PC-9 (cell line): ENCODE results near the gene VWA3A. TPM values are rescaled to one million over a fixed set of nuclear protein-coding genes. Genes with fewer than 3 reads are reported as not detected.

Source experiments
- BruUV-seq: library from RNA; stranded (reverse); fragments of 400-500 nt; replicated peaks from 2 replicates; lab custom pipeline; 2021; lab: Mats Ljungman, UMichigan
- CTCF ChIA-PET: fragments of 300-600 bp; sonication (Branson Sonifier 250); formaldehyde crosslinking; loops from one replicate; lab custom pipeline; 2022; ENCODE audit warnings: antibody characterized with exemption; lab: Charles Lee
- POLR2A ChIA-PET: fragments of 300-600 bp; sonication (Branson Sonifier 250); formaldehyde crosslinking; loops from one replicate; lab custom pipeline; 2022; ENCODE audit warnings: antibody characterized with exemption; ENCODE audit not compliant: unreplicated experiment; lab: Charles Lee
- DNase-seq, 2 experiments: peaks; one replicate each; pipeline versions ENCODE4 v3.0.0 to v3.0.0-alpha.2; 2015 to 2022; ENCODE audit warnings: mixed read lengths in 1 of 2
- H2AFZ ChIP-seq: fragments of 200-600 bp; sonication (generic); 2 replicates; pipeline ENCODE4 v1.8.1; 2017; ENCODE audit warnings: antibody characterized with exemption
- H3F3A ChIP-seq: fragments of 200-600 bp; sonication (generic); 2 replicates; pipeline ENCODE4 v1.8.1; 2017; ENCODE audit warnings: antibody characterized with exemption, mild to moderate bottlenecking, low read depth; ENCODE audit not compliant: insufficient read depth
- H3K27ac ChIP-seq: fragments of 200-600 bp; sonication (generic); 2 replicates; pipeline ENCODE4 v1.6.1; 2016; ENCODE audit warnings: mixed run types
- H3K27me3 ChIP-seq: fragments of 200-600 bp; sonication (generic); 2 replicates; pipeline ENCODE4 v1.6.1; 2016; ENCODE audit warnings: low read depth, mixed run types; ENCODE audit not compliant: insufficient read depth
- H3K36me3 ChIP-seq: fragments of 200-600 bp; sonication (generic); 2 replicates; pipeline ENCODE4 v1.6.1; 2016; ENCODE audit warnings: low read depth, mixed run types
- H3K4me1 ChIP-seq: fragments of 200-600 bp; sonication (generic); replicated peaks from 2 replicates; pipeline ENCODE4 v1.6.1; 2016; ENCODE audit warnings: mixed run types; ENCODE audit not compliant: insufficient read depth
- H3K4me2 ChIP-seq: fragments of 200-600 bp; sonication (generic); 2 replicates; pipeline ENCODE4 v1.6.1; 2017; ENCODE audit warnings: mixed run types
- H3K4me3 ChIP-seq: fragments of 200-600 bp; sonication (generic); 2 replicates; pipeline ENCODE4 v1.6.1; 2016; ENCODE audit warnings: mixed run types
- H3K79me2 ChIP-seq: fragments of 200-600 bp; sonication (generic); 2 replicates; pipeline ENCODE4 v1.6.1; 2017; ENCODE audit warnings: low read depth, mixed run types
- H3K9me2 ChIP-seq: fragments of 200-600 bp; sonication (generic); 2 replicates; pipeline ENCODE4 v1.8.1; 2017; ENCODE audit warnings: mild to moderate bottlenecking; ENCODE audit not compliant: insufficient read depth
- H3K9me3 ChIP-seq: fragments of 200-600 bp; sonication (generic); 2 replicates; pipeline ENCODE4 v1.8.1; 2016; ENCODE audit warnings: low read depth; ENCODE audit not compliant: insufficient read depth
- H4K20me1 ChIP-seq: fragments of 200-600 bp; sonication (generic); 2 replicates; pipeline ENCODE4 v1.8.1; 2017; ENCODE audit not compliant: insufficient read depth
- CTCF ChIP-seq: fragments of 200-600 bp; sonication (generic); conservative IDR thresholded peaks from 2 replicates; pipeline ENCODE4 v1.6.1; 2017; ENCODE audit warnings: mixed run types, antibody characterized with exemption, mild to moderate bottlenecking, moderate library complexity
- EZH2 ChIP-seq: fragments of 200-600 bp; sonication (generic); IDR thresholded peaks from 2 replicates; pipeline ENCODE4 v1.8.0; 2017; ENCODE audit warnings: antibody characterized with exemption, low read depth
- intact Hi-C: fragments of 100-400 bp; cut with micrococcal nuclease; formaldehyde crosslinking; loops from one replicate; pipeline ENCODE4 v1.10.0; 2022; ENCODE audit not compliant: unreplicated experiment
- total RNA-seq: library from RNA; stranded (reverse); gene quantifications from 2 replicates; pipeline ENCODE4 v1.2.3, GENCODE V29; 2021

Gene VWA3A
- total RNA-seq, 1 experiment from 2014 or later = 0.83 TPM

- intact Hi-C loops = no loop called here
- Histone ChIP-seq H3K4me2 (no peak overlapping the region), H2AFZ (no peak overlapping the region), H3K9me3 (no peaks in the 10 kb centered on the region), H3K36me3 (no peaks in the 10 kb centered on the region), H3K27me3 (peaks cover 6% of the 10 kb centered on the region; the same call in 1 of the 2 replicates), H3F3A (no peaks in the 10 kb centered on the region), H3K4me3 (no peak overlapping the region), H4K20me1 (no peaks in the 10 kb centered on the region), H3K27ac (no peak overlapping the region), H3K4me1 (no peaks in the 10 kb centered on the region), H3K79me2 (no peaks in the 10 kb centered on the region), H3K9me2 (no peaks in the 10 kb centered on the region)
- DNase-seq = peak in 1 of 2 experiments; percentile 40
- TF ChIP-seq EZH2 (no peak), CTCF (peak; percentile 35; the same call in 1 of the 2 replicates)
- BruUV-seq = no TSS peak
- CTCF ChIA-PET = interaction anchor here (0.5 kb wide), 1 partner anchor 114 kb away, joined by 6 read pairs; no protein-coding TSS in a partner anchor
- POLR2A ChIA-PET = no interaction called here
Measured at GRCh38 chr16:22123146-22123545, 30.8 kb downstream of the VWA3A start.

- Histone ChIP-seq H3K27ac (no peak overlapping the region), H3K4me2 (no peak overlapping the region), H3K79me2 (no peaks in the 10 kb centered on the region), H3K4me1 (no peaks in the 10 kb centered on the region), H3K9me2 (no peaks in the 10 kb centered on the region), H4K20me1 (no peaks in the 10 kb centered on the region), H3K9me3 (no peaks in the 10 kb centered on the region), H3K4me3 (no peak overlapping the region), H3F3A (no peaks in the 10 kb centered on the region), H3K27me3 (peaks cover 13% of the 10 kb centered on the region), H2AFZ (no peak overlapping the region), H3K36me3 (no peaks in the 10 kb centered on the region)
- POLR2A ChIA-PET = no interaction called here
- intact Hi-C loops = no loop called here
- CTCF ChIA-PET = no interaction called here
- no peak for TF ChIP-seq CTCF
- TF ChIP-seq EZH2 = no peak
- no peak for DNase-seq
- BruUV-seq = no TSS peak
Measured at GRCh38 chr16:22123759-22124490, 31.6 kb downstream of the VWA3A start.

- no TSS peak for BruUV-seq
- ChIA-PET CTCF (no interaction called here), POLR2A (no interaction called here)
- Histone ChIP-seq H4K20me1 (no peaks in the 10 kb centered on the region), H3K9me2 (no peaks in the 10 kb centered on the region), H3F3A (no peaks in the 10 kb centered on the region), H3K27me3 (peaks cover 18% of the 10 kb centered on the region), H2AFZ (no peak overlapping the region), H3K9me3 (no peaks in the 10 kb centered on the region), H3K79me2 (no peaks in the 10 kb centered on the region), H3K27ac (no peak overlapping the region), H3K4me1 (no peaks in the 10 kb centered on the region), H3K36me3 (no peaks in the 10 kb centered on the region), H3K4me2 (no peak overlapping the region), H3K4me3 (no peak overlapping the region)
- TF ChIP-seq EZH2 (no peak), CTCF (no peak)
- intact Hi-C loops = no loop called here
- no peak for DNase-seq
Measured at GRCh38 chr16:22124583-22125284, 32.4 kb downstream of the VWA3A start.
